Ammon's horn (tissue), 1 donor: ENCODE results near the gene C1QL1.

Experiments
- DNase-seq: peaks from one replicate; pipeline ENCODE4 v3.0.0-alpha.2; 2016; ENCODE audit warnings: low spot score

The C1QL1 gene

GRCh38 chr17:44928950-44929720 is 39.0 kb downstream of the C1QL1 start:
- DNase-seq = no peak

GRCh38 chr17:44928136-44928535 is 40.0 kb downstream of the C1QL1 start:
- DNase-seq = no peak

GRCh38 chr17:44927696-44928095 is 40.4 kb downstream of the C1QL1 start:
- DNase-seq = no peak

GRCh38 chr17:44926821-44927525 is 41.1 kb downstream of the C1QL1 start:
- DNase-seq = no peak

GRCh38 chr17:44925731-44926697 is 42.1 kb downstream of the C1QL1 start:
- no peak for DNase-seq

- DNase-seq = no peak
Measured at GRCh38 chr17:44924107-44924544, 44.0 kb downstream of the C1QL1 start.

GRCh38 chr17:44922746-44923470 is 45.2 kb downstream of the C1QL1 start:
- no peak for DNase-seq

- no peak for DNase-seq
Measured at GRCh38 chr17:44922136-44922535, 46.0 kb downstream of the C1QL1 start.

- no peak for DNase-seq
Measured at GRCh38 chr17:44921122-44921882, 46.8 kb downstream of the C1QL1 start.

GRCh38 chr17:44920565-44920940 is 47.5 kb downstream of the C1QL1 start:
- DNase-seq = no peak

GRCh38 chr17:44919885-44920564 is 48.1 kb downstream of the C1QL1 start:
- peak; percentile 93 for DNase-seq

GRCh38 chr17:44919411-44919810 is 48.7 kb downstream of the C1QL1 start:
- DNase-seq = no peak

GRCh38 chr17:44918006-44918405 is 50.1 kb downstream of the C1QL1 start:
- no peak for DNase-seq

GRCh38 chr17:44917456-44917855 is 50.6 kb downstream of the C1QL1 start:
- DNase-seq = no peak

- DNase-seq = peak; percentile 85
Measured at GRCh38 chr17:44916781-44917241, 51.3 kb downstream of the C1QL1 start.

- no peak for DNase-seq
Measured at GRCh38 chr17:44915862-44916780, 52.0 kb downstream of the C1QL1 start.

GRCh38 chr17:44915321-44915726 is 52.8 kb downstream of the C1QL1 start, which contains the start of gene GFAP:
Gene GFAP (minus strand): TSS chr17:44915500. CDS start chr17:44915486, 14 bp downstream.
- peak; percentile 71 for DNase-seq

- no peak for DNase-seq
Measured at GRCh38 chr17:44914698-44915271, 53.3 kb downstream of the C1QL1 start.

- DNase-seq = peak; percentile 7
Measured at GRCh38 chr17:44914148-44914547, 54.0 kb downstream of the C1QL1 start.
